DMS153 treated with DMSO at 0.1 percent for 48 hours (cell line): ENCODE measurements around the gene MKRN2.
A peak's percentile ranks its signal among the peaks of the same experiment; 100 is the strongest.

Source experiments
- DNase-seq: peaks from one replicate; lab custom pipeline; 2025; ENCODE audit not compliant: unreplicated experiment; lab: John Stamatoyannopoulos, UW

The MKRN2 gene

GRCh38 chr3:12585181-12585580 is 28.3 kb downstream of the MKRN2 start:
- no peak for DNase-seq

- DNase-seq: no peak
Observed at GRCh38 chr3:12585970-12586369, 29.1 kb downstream of the MKRN2 start.

GRCh38 chr3:12586403-12586802 is 29.5 kb downstream of the MKRN2 start:
- DNase-seq: no peak

GRCh38 chr3:12588039-12589009 is 31.4 kb downstream of the MKRN2 start:
- peak; percentile 38 for DNase-seq

GRCh38 chr3:12590096-12590495 is 33.2 kb downstream of the MKRN2 start:
- no peak for DNase-seq

GRCh38 chr3:12591456-12591855 is 34.6 kb downstream of the MKRN2 start:
- no peak for DNase-seq

GRCh38 chr3:12591997-12592715 is 35.3 kb downstream of the MKRN2 start:
- no peak for DNase-seq

- DNase-seq: no peak
Observed at GRCh38 chr3:12593473-12593872, 36.6 kb downstream of the MKRN2 start.

- no peak for DNase-seq
Observed at GRCh38 chr3:12598890-12599289, 42.0 kb downstream of the MKRN2 start.

- DNase-seq: no peak
Observed at GRCh38 chr3:12601072-12601471, 44.2 kb downstream of the MKRN2 start.

- no peak for DNase-seq
Observed at GRCh38 chr3:12603969-12604368, 47.1 kb downstream of the MKRN2 start.

GRCh38 chr3:12608376-12608775 is 51.5 kb downstream of the MKRN2 start:
- DNase-seq: no peak

- DNase-seq: no peak
Observed at GRCh38 chr3:12611117-12611516, 54.2 kb downstream of the MKRN2 start.

- no peak for DNase-seq
Observed at GRCh38 chr3:12612514-12613226, 55.8 kb downstream of the MKRN2 start.

GRCh38 chr3:12613250-12613649 is 56.4 kb downstream of the MKRN2 start:
- DNase-seq: no peak

GRCh38 chr3:12615266-12615665 is 58.4 kb downstream of the MKRN2 start:
- no peak for DNase-seq

GRCh38 chr3:12618426-12618825 is 61.5 kb downstream of the MKRN2 start:
- DNase-seq: no peak

GRCh38 chr3:12620305-12620704 is 63.4 kb downstream of the MKRN2 start:
- DNase-seq: no peak

GRCh38 chr3:12620729-12621128 is 63.8 kb downstream of the MKRN2 start:
- DNase-seq: no peak

- no peak for DNase-seq
Observed at GRCh38 chr3:12622335-12622734, 65.4 kb downstream of the MKRN2 start.

GRCh38 chr3:12624056-12624455 is 67.2 kb downstream of the MKRN2 start:
- no peak for DNase-seq
